CD4-positive, alpha-beta T cell (primary cell): ENCODE measurements around the gene RPAP3. TPM values are rescaled to one million over a fixed set of nuclear protein-coding genes. Genes with fewer than 3 reads are reported as not detected.

Experiments
- ATAC-seq: fragments of 200-7000 bp; cut with Tn5 transposase; one replicate; pipeline ENCODE4 v1.10.0; 2022; ENCODE audit warnings: mild to moderate bottlenecking; ENCODE audit not compliant: poor library complexity
- CTCF ChIA-PET: fragments of 350-600 bp; sonication (Branson Sonifier 250); formaldehyde crosslinking; loops from one replicate; lab custom pipeline; 2021; ENCODE audit warnings: antibody characterized with exemption, inconsistent platforms; lab: Charles Lee
- POLR2A ChIA-PET: fragments of 350-600 bp; sonication (Branson Sonifier 250); formaldehyde crosslinking; loops from one replicate; lab custom pipeline; 2021; ENCODE audit warnings: antibody characterized with exemption, inconsistent platforms; lab: Charles Lee
- DNase-seq, 14 experiments: peaks; one replicate each; pipeline ENCODE4 v3.0.0-alpha.2; 2013 to 2020; ENCODE audit warnings: mixed read lengths in 2 of 14
- H3K27ac ChIP-seq, 2 donors: one replicate each; pipeline versions ENCODE4 v1.5.1 to v1.7.0; 2013; ENCODE audit warnings: low read length in 2 of 2, low read depth in 1 of 2, mild to moderate bottlenecking in 1 of 2
- H3K27me3 ChIP-seq, 2 experiments: 1 replicate in 1 of 2; 2 replicates in 1 of 2; pipeline versions ENCODE4 v1.6.1 to v1.7.0; 2013; ENCODE audit warnings: low read length in 2 of 2, control low read depth in 1 of 2, mild to moderate bottlenecking in 1 of 2, moderate library complexity in 1 of 2; ENCODE audit not compliant: insufficient read depth in 2 of 2, control insufficient read depth in 1 of 2
- H3K36me3 ChIP-seq: one replicate; pipeline ENCODE4 v1.6.1; 2013; ENCODE audit warnings: low read length, control low read depth; ENCODE audit not compliant: insufficient read depth
- H3K4me1 ChIP-seq: one replicate; pipeline ENCODE4 v1.6.1; 2013; ENCODE audit warnings: low read length, control low read depth; ENCODE audit not compliant: insufficient read depth
- H3K4me3 ChIP-seq: one replicate; pipeline ENCODE4 v1.5.1; 2013; ENCODE audit warnings: mild to moderate bottlenecking, low read length, moderate library complexity
- H3K9me3 ChIP-seq, 2 experiments: 1 replicate in 1 of 2; 2 replicates in 1 of 2; pipeline versions ENCODE4 v1.6.1 to v1.7.0; 2013; ENCODE audit warnings: low read length in 2 of 2, mild to moderate bottlenecking in 2 of 2, control low read depth in 1 of 2, moderate library complexity in 1 of 2; ENCODE audit not compliant: control insufficient read depth in 1 of 2, insufficient read depth in 1 of 2
- H3K27ac Mint-ChIP-seq: one replicate; pipeline ENCODE4 v1.8.0; 2020; ENCODE audit warnings: mixed read lengths
- H3K27me3 Mint-ChIP-seq: one replicate; pipeline ENCODE4 v1.8.0; 2021; ENCODE audit warnings: mixed read lengths
- H3K36me3 Mint-ChIP-seq: one replicate; pipeline ENCODE4 v1.8.0; 2021; ENCODE audit warnings: low read depth, mixed read lengths
- H3K4me1 Mint-ChIP-seq: one replicate; pipeline ENCODE4 v1.8.0; 2021; ENCODE audit warnings: low read depth, mixed read lengths
- H3K4me3 Mint-ChIP-seq: one replicate; pipeline ENCODE4 v1.8.0; 2020; ENCODE audit warnings: mild to moderate bottlenecking, mixed read lengths
- H3K9me3 Mint-ChIP-seq: one replicate; pipeline ENCODE4 v1.8.0; 2020; ENCODE audit warnings: mixed read lengths
- CTCF ChIP-seq: fragments of 200-600 bp; IDR thresholded peaks from one replicate; pipeline ENCODE4 v1.8.0; 2022; ENCODE audit warnings: antibody characterized with exemption, mild to moderate bottlenecking
- intact Hi-C, 2 experiments: fragments of 100-400 bp; cut with DNase I in 1 of 2; cut with micrococcal nuclease in 1 of 2; formaldehyde crosslinking; loops; one replicate each; pipeline versions ENCODE4 v1.15.1 to v1.9.0; 2023 to 2025; cut with DNase I, micrococcal nuclease
- polyA plus RNA-seq, 2 donors: library from polyadenylated mRNA; unstranded; fragments of 120-200 nt; gene quantifications; one replicate each; pipeline ENCODE4 v1.2.1, GENCODE V29; 2013
- total RNA-seq, 174 experiments: library from RNA in 2 of 174; stranded (reverse) in 2 of 174; gene quantifications; one replicate each; pipeline ENCODE4 v1.2.3 and lab custom pipeline; 2021 to 2026

The RPAP3 gene
- total RNA-seq: 10 to 100 TPM; 24.6 to 26.4 TPM
- 31.4 TPM for polyA plus RNA-seq (2013, experiment 1 of 2)
- polyA plus RNA-seq (2013, experiment 2 of 2): 31.9 TPM
- 22.0 to 121 (median 51.0) reads per million in 172 experiments for total RNA-seq (lab: John Stamatoyannopoulos, UW)

- no peaks in the 10 kb centered on the region for H3K27me3 Mint-ChIP-seq
- H3K4me3 Mint-ChIP-seq: peak within 1 kb of the TSS; percentile 99
- Histone ChIP-seq H3K4me1 (peaks cover 37% of the 10 kb centered on the region), H3K4me3 (peak within 1 kb of the TSS; percentile 77), H3K36me3 (peaks cover 7% of the 10 kb centered on the region), H3K9me3 (no peaks in the 10 kb centered on the region), H3K27ac (peak within 1 kb of the TSS; percentile 81), H3K27me3 (no peaks in the 10 kb centered on the region)
- DNase-seq (peak; percentile 92 to 99 (median 97)), ATAC-seq (peak; percentile 93)
- intact Hi-C loops: loop anchor here in 1 of 2 experiments (1.0 to 5.0 kb wide), 2 partner anchors 10 to 1713 kb away; partner anchors contain the start of gene SCAF11
- peak within 1 kb of the TSS; percentile 94 for H3K27ac Mint-ChIP-seq
- no peaks in the 10 kb centered on the region for H3K9me3 Mint-ChIP-seq
- peaks cover 44% of the 10 kb centered on the region for H3K36me3 Mint-ChIP-seq
- ChIA-PET POLR2A (interaction anchor here (0.5 to 1.3 kb wide), 17 partner anchors 9 to 493 kb away, joined by 3 to 6 read pairs (median 3); partner anchors contain the start of genes SLC48A1 and VDR), CTCF (interaction anchor here (0.9 to 1.8 kb wide), 2 partner anchors 12 to 67 kb away, joined by 3 to 7 read pairs; partner anchors contain the start of gene SLC48A1)
- peak; percentile 76 for TF ChIP-seq CTCF
- peaks cover 68% of the 10 kb centered on the region for H3K4me1 Mint-ChIP-seq
Measured at GRCh38 chr12:47705566-47706425, at the start of gene RPAP3. TSS of gene RPAP3 (minus strand) at chr12:47706030. CDS start at chr12:47702840, 3,190 bp downstream.

- Histone ChIP-seq H3K27me3 (no peaks in the 10 kb centered on the region), H3K36me3 (no peaks in the 10 kb centered on the region), H3K9me3 (no peaks in the 10 kb centered on the region), H3K4me3 (no peak overlapping the region), H3K27ac (no peak overlapping the region), H3K4me1 (peaks cover 43% of the 10 kb centered on the region)
- no peak overlapping the region for H3K4me3 Mint-ChIP-seq
- H3K4me1 Mint-ChIP-seq: peaks cover 24% of the 10 kb centered on the region
- H3K27ac Mint-ChIP-seq: no peak overlapping the region
- POLR2A ChIA-PET: no interaction called here
- H3K9me3 Mint-ChIP-seq: no peaks in the 10 kb centered on the region
- no peak for TF ChIP-seq CTCF
- H3K36me3 Mint-ChIP-seq: no peaks in the 10 kb centered on the region
- intact Hi-C loops: no loop called here
- no peaks in the 10 kb centered on the region for H3K27me3 Mint-ChIP-seq
- ATAC-seq (no peak), DNase-seq (no peak)
- CTCF ChIA-PET: interaction anchor here (0.6 to 9.7 kb wide), 6 partner anchors 12 to 62 kb away, joined by 3 to 69 read pairs (median 4); no protein-coding TSS in a partner anchor
Measured at GRCh38 chr12:47754881-47755280, 49.1 kb upstream of the RPAP3 start.

- CTCF ChIA-PET: interaction anchor here (1.2 to 9.7 kb wide), 3 partner anchors 11 to 18 kb away, joined by 3 to 69 read pairs (median 32); no protein-coding TSS in a partner anchor
- Histone ChIP-seq H3K4me1 (peaks cover 36% of the 10 kb centered on the region), H3K9me3 (no peaks in the 10 kb centered on the region), H3K4me3 (no peak overlapping the region), H3K27ac (no peak overlapping the region), H3K27me3 (no peaks in the 10 kb centered on the region), H3K36me3 (no peaks in the 10 kb centered on the region)
- ATAC-seq (no peak), DNase-seq (no peak)
- Mint-ChIP-seq H3K36me3 (no peaks in the 10 kb centered on the region), H3K4me3 (no peak overlapping the region), H3K27me3 (no peaks in the 10 kb centered on the region), H3K9me3 (no peaks in the 10 kb centered on the region), H3K4me1 (peaks cover 24% of the 10 kb centered on the region), H3K27ac (no peak overlapping the region)
- no peak for TF ChIP-seq CTCF
- intact Hi-C loops: no loop called here
- POLR2A ChIA-PET: no interaction called here
Measured at GRCh38 chr12:47754126-47754525, 48.3 kb upstream of the RPAP3 start.
